ENCODE data around the gene NPAS2.

NPAS2 gene

DNA sequence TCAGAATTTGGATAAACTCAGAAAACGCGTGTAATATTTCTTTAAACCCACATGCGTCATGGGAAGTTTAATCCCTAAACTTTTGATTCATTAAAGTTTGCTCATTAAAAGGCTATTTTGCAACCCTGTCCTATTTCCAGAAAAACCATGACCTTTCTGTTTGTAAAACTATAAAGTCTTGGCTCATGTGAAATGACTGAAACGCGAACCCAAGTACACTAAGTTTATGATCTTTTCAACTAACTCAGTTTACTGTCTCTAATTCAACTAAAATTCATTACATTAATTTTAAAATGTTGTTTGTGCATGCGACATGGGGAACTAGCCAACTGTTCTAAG is 178.3 kb downstream of the NPAS2 start:
- no peaks in the 10 kb centered on the region for H3K27me3 ChIP-seq (ENCODE audit: control insufficient read depth, insufficient read depth, low read length)
- peaks cover 10% of the 10 kb centered on the region for H3K36me3 ChIP-seq (ENCODE audit: control insufficient read depth, insufficient read depth, low read length)
- no peak overlapping the region for H3K9ac ChIP-seq (ENCODE audit: low read length)
- peaks cover 6% of the 10 kb centered on the region; the same call in 1 of the 2 replicates for H3K4me1 ChIP-seq (ENCODE audit: control insufficient read depth, insufficient read depth, low read length)
- no peak overlapping the region for H3K27ac ChIP-seq (ENCODE audit: low read depth, low read length)
- no peaks in the 10 kb centered on the region for H3K9me3 ChIP-seq (ENCODE audit: control insufficient read depth, insufficient read depth, low read depth, low read length)
- H3K4me3 ChIP-seq (ENCODE audit: low read depth, low read length): no peak overlapping the region

DNA sequence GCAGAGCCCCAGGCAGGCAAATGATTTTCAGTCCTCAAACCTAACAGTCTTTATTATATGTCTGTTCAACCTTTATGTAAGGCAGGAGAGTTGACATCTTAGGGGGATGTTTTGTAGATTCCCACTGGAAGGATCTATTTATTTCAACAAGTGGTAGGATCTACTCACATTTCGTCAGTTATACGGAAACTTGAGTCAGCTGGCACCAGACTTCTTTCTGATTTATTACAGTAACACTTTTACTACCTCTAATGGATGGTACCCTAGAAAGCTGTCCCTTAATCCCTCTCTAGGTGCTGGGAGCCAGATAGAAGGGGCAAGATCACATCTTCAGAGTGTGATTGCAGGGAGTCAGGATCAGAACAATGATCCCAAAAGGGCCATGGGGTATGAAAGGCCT is 180.1 kb downstream of the NPAS2 start:
- H3K27me3 ChIP-seq (ENCODE audit: control insufficient read depth, insufficient read depth, low read length): no peaks in the 10 kb centered on the region
- H3K9me3 ChIP-seq (ENCODE audit: control insufficient read depth, insufficient read depth, low read depth, low read length): no peaks in the 10 kb centered on the region
- peaks cover 28% of the 10 kb centered on the region for H3K36me3 ChIP-seq (ENCODE audit: control insufficient read depth, insufficient read depth, low read length)
- H3K9ac ChIP-seq (ENCODE audit: low read length): no peak overlapping the region
- H3K27ac ChIP-seq (ENCODE audit: low read depth, low read length): no peak overlapping the region
- no peak overlapping the region for H3K4me3 ChIP-seq (ENCODE audit: low read depth, low read length)
- peaks cover 10% of the 10 kb centered on the region; the same call in 1 of the 2 replicates for H3K4me1 ChIP-seq (ENCODE audit: control insufficient read depth, insufficient read depth, low read length)

DNA sequence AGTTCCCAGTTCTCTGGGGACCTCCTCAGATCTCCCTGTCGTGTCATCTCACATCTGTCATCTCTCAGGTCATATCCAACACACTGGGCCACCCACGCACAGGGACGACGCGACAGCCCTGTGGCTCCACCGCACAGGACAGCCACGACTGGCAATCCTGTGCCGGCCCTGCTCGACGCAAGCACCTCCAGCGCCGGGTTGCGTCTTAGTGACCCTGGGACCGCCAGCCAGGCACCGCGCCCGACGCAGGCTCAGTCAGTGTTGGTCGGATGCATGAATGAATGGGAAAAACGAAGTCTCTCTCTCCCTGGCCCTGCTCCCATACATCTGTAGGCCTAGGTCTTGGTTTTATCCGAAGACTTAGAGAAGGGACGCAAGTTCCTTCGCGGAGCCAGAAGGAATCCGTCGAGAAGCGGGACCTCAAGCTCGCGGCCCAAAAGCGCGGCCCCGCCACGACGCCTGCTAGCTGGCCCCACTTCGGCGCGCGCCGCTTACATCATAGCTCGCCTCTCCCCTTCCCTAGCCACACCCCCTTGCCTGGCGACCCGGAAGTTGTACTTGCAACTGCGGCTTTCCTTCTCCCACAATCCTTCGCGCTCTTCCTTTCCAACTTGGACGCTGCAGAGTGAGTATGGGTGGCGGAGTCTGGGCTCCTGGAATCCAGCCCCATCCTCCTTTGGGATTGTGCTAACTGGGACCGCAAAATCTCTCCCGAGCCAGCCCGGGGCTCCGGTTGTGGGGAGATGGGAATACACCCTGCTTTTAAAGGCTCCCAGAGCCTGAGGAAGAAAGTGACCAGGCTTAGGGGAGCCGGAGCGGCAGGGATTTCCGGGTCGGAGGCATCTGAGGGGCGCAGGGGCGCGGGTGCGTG is 182.0 kb downstream of the NPAS2 start, which contains the start of gene RPL31:
RPL31 (plus strand) TSS at position 599 of the 871 bp plus-strand sequence. CDS start 413 bp downstream, outside the sequence.
- peak within 1 kb of the TSS; percentile 98 for H3K4me3 ChIP-seq (ENCODE audit: low read depth, low read length)
- no peaks in the 10 kb centered on the region for H3K9me3 ChIP-seq (ENCODE audit: control insufficient read depth, insufficient read depth, low read depth, low read length)
- H3K4me1 ChIP-seq (ENCODE audit: control insufficient read depth, insufficient read depth, low read length): peaks cover 10% of the 10 kb centered on the region; the same call in 1 of the 2 replicates
- peaks cover 47% of the 10 kb centered on the region for H3K36me3 ChIP-seq (ENCODE audit: control insufficient read depth, insufficient read depth, low read length)
- peak within 1 kb of the TSS; percentile 99 for H3K9ac ChIP-seq (ENCODE audit: low read length)
- no peaks in the 10 kb centered on the region for H3K27me3 ChIP-seq (ENCODE audit: control insufficient read depth, insufficient read depth, low read length)
- H3K27ac ChIP-seq (ENCODE audit: low read depth, low read length): peak within 1 kb of the TSS; percentile 99

DNA sequence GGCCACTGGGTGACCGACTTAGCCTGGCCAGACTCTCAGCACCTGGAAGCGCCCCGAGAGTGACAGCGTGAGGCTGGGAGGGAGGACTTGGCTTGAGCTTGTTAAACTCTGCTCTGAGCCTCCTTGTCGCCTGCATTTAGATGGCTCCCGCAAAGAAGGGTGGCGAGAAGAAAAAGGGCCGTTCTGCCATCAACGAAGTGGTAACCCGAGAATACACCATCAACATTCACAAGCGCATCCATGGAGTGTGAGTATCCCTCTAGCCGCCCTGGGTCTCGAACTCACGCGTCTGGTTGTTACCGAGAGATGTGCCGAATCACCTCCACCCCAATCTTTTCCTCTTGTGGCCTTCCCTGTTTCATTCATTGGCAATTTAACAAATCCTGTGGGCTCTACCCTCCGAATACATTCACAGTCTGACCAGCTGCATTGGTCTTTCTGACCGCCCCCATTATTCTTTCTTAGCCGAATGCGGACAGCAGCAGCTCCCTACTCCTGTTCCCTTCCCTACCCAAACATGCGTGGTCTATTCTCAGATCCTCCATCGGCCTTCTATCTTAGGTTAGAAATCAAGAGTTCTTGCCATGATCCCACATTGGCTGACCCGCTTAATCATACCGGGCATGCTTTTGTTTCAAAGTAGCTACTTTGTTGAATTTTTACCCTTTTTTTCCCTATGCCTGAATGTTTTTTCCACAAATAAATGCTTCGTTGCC is 182.8 kb downstream of the NPAS2 start:
- Histone ChIP-seq H3K36me3 (ENCODE audit: control insufficient read depth, insufficient read depth, low read length) (peaks cover 55% of the 10 kb centered on the region), H3K4me3 (ENCODE audit: low read depth, low read length) (peak overlapping the region; percentile 98), H3K9me3 (ENCODE audit: control insufficient read depth, insufficient read depth, low read depth, low read length) (no peaks in the 10 kb centered on the region), H3K9ac (ENCODE audit: low read length) (peak overlapping the region; percentile 99), H3K4me1 (ENCODE audit: control insufficient read depth, insufficient read depth, low read length) (peaks cover 10% of the 10 kb centered on the region; the same call in 1 of the 2 replicates), H3K27me3 (ENCODE audit: control insufficient read depth, insufficient read depth, low read length) (no peaks in the 10 kb centered on the region), H3K27ac (ENCODE audit: low read depth, low read length) (peak overlapping the region; percentile 99)

DNA sequence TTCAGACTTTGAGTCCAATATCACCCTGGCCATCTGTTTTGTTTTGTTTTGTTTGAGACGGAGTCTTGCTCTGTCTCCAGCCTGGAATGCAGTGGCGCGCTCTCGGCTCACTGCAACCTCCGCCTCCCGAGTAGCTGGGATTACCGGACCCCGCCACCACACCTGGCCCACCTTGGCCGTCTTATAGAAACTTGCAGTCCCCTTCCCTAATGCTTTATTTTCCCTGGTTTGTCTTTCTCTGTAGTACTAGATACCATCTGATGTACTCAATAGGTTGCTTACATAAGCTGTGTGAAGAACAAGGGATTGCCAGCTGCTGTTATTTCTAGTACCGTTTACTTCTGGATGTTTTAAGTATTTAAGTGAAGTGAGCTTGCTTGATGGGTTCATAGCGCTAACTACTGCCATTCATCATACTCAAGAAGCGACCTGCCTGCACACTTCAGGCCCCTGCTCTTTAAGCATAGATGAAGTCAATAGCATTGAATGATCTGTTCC is 183.4 kb downstream of the NPAS2 start:
- peak overlapping the region; percentile 99 for H3K27ac ChIP-seq (ENCODE audit: low read depth, low read length)
- peaks cover 61% of the 10 kb centered on the region for H3K36me3 ChIP-seq (ENCODE audit: control insufficient read depth, insufficient read depth, low read length)
- H3K9me3 ChIP-seq (ENCODE audit: control insufficient read depth, insufficient read depth, low read depth, low read length): no peaks in the 10 kb centered on the region
- H3K27me3 ChIP-seq (ENCODE audit: control insufficient read depth, insufficient read depth, low read length): no peaks in the 10 kb centered on the region
- peak overlapping the region; percentile 99 for H3K9ac ChIP-seq (ENCODE audit: low read length)
- H3K4me3 ChIP-seq (ENCODE audit: low read depth, low read length): peak overlapping the region; percentile 98
- peaks cover 10% of the 10 kb centered on the region; the same call in 1 of the 2 replicates for H3K4me1 ChIP-seq (ENCODE audit: control insufficient read depth, insufficient read depth, low read length)

DNA sequence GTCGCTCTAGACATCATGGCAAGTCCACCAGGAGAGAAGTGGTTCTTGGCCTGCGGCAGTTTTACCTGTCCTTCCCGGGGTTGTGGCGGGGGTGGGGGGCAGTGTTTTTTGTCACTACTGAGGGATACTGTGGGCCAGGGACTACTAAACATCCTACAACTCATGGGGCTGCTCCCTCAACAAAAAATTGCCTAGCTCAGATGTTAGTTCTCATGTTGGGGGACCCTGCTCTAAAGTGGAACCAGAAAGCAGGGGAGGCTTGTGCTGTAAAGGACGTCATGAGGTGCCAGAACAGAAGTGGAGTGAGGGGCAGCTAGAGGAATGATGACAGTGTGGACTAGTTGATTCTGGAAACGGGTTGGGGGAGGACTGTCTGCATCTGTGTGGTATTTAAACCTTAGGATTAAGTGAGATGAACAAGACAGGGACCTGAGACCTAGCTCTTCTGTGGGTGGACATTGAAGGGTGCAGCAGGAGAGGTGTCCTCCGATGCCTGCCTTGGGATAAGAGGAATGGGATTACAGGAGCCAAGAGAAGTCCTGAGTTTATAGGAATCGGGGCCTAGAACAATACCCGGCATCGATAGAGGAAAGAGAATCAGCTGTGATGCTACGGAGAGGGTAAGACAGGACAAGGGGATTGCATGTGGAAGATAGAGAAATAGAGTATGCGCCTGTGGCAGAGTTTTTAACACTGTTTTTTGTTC is 184.8 kb downstream of the NPAS2 start:
- peak overlapping the region; percentile 44; the same call in 1 of the 2 replicates for H3K27ac ChIP-seq (ENCODE audit: low read depth, low read length)
- H3K4me3 ChIP-seq (ENCODE audit: low read depth, low read length): peak overlapping the region; percentile 98
- H3K9me3 ChIP-seq (ENCODE audit: control insufficient read depth, insufficient read depth, low read depth, low read length): no peaks in the 10 kb centered on the region
- H3K36me3 ChIP-seq (ENCODE audit: control insufficient read depth, insufficient read depth, low read length): peaks cover 70% of the 10 kb centered on the region
- H3K4me1 ChIP-seq (ENCODE audit: control insufficient read depth, insufficient read depth, low read length): peaks cover 10% of the 10 kb centered on the region; the same call in 1 of the 2 replicates
- peak overlapping the region; percentile 99 for H3K9ac ChIP-seq (ENCODE audit: low read length)
- H3K27me3 ChIP-seq (ENCODE audit: control insufficient read depth, insufficient read depth, low read length): no peaks in the 10 kb centered on the region

DNA sequence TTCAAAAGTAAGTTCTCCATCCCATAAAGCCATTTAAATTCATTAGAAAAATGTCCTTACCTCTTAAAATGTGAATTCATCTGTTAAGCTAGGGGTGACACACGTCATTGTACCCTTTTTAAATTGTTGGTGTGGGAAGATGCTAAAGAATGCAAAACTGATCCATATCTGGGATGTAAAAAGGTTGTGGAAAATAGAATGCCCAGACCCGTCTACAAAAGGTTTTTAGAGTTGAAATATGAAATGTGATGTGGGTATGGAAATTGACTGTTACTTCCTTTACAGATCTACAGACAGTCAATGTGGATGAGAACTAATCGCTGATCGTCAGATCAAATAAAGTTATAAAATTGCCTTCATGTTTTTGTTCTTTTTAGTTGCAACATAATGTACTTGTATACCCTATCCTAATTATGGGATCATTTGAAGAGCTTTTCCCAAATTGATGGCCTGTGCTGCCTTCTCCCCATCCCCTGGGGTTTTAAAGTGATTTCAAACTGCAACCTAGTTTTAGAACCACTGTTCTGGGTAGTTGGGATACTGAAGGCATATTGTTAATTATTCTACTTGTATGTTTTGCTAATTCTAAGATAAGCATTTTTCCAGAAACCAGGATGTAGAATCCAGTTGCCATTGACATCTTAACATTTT is 186.3 kb downstream of the NPAS2 start:
- Histone ChIP-seq H3K27ac (ENCODE audit: low read depth, low read length) (no peak overlapping the region), H3K9ac (ENCODE audit: low read length) (no peak overlapping the region), H3K9me3 (ENCODE audit: control insufficient read depth, insufficient read depth, low read depth, low read length) (no peaks in the 10 kb centered on the region), H3K27me3 (ENCODE audit: control insufficient read depth, insufficient read depth, low read length) (no peaks in the 10 kb centered on the region), H3K4me1 (ENCODE audit: control insufficient read depth, insufficient read depth, low read length) (peaks cover 10% of the 10 kb centered on the region; the same call in 1 of the 2 replicates), H3K36me3 (ENCODE audit: control insufficient read depth, insufficient read depth, low read length) (peaks cover 82% of the 10 kb centered on the region), H3K4me3 (ENCODE audit: low read depth, low read length) (no peak overlapping the region)

DNA sequence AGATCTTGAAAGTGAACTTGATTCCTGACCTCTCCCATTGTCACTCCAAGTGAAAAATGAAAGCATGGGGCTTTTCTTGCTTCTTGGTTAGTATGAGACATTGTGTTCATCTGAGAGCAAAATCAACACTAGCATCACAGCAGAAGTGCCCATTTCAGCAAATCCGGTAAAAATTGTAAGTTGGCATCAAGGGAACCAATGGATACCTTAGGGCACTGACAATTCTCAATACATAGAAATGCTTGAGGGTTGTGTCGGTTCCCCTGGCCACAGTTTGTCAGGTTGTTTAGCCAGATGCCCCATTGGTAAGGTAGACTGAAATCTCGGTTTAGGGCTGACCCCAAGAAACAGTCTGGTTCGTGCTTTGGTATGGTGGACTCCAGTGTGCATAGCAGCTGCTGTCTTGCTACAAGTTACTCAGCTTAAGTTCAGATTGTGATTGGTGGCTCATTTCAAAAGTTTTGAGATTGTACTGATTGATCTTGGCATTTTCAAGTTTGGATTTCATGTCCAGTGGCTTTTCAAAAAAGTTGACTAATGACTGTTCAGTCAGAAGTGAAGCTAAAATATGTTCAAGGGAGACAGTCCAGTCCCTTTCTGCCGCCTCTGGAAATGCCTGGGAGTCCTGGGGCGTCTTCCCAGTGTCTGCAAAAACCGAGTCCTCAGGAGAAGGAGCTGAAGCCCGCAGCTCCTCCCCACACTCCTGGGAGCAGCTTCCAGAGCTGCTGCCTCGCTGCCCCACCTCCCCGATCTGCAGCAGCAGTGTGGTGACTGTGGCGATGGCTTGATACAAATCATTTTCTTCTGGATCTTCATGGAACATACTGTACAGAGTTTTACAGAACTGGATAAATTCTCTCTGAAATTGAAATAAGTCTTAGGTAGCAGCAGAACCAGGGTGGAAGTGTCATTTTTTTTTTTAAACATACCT is 187.7 kb downstream of the NPAS2 start:
- H3K27ac ChIP-seq (ENCODE audit: low read depth, low read length): no peak overlapping the region
- H3K9me3 ChIP-seq (ENCODE audit: control insufficient read depth, insufficient read depth, low read depth, low read length): no peaks in the 10 kb centered on the region
- no peak overlapping the region for H3K9ac ChIP-seq (ENCODE audit: low read length)
- no peaks in the 10 kb centered on the region for H3K27me3 ChIP-seq (ENCODE audit: control insufficient read depth, insufficient read depth, low read length)
- peaks cover 4% of the 10 kb centered on the region; the same call in 1 of the 2 replicates for H3K4me1 ChIP-seq (ENCODE audit: control insufficient read depth, insufficient read depth, low read length)
- H3K36me3 ChIP-seq (ENCODE audit: control insufficient read depth, insufficient read depth, low read length): peaks cover 84% of the 10 kb centered on the region
- no peak overlapping the region for H3K4me3 ChIP-seq (ENCODE audit: low read depth, low read length)

DNA sequence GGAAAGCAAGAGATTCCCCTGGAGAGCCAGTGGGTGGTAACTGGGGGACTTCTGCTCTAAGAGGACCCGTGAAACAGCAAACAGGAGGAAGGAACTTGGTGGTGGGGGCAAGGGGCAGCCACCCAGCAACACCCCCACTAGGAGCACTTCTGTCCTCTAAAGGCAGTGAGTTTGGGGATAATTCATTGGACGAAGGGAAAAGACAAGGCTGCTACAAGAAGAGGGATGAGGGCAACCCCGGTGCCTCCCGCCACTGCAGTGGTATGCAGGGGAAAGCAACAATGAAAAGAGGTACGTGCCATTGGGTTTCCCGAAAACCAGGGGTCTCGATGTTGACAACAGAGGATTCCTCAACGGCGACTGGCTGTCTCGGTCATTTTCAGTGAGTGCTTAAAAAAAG is 191.2 kb downstream of the NPAS2 start:
- Histone ChIP-seq H3K4me1 (ENCODE audit: control insufficient read depth, insufficient read depth, low read length) (no peaks in the 10 kb centered on the region), H3K9me3 (ENCODE audit: control insufficient read depth, insufficient read depth, low read depth, low read length) (no peaks in the 10 kb centered on the region), H3K9ac (ENCODE audit: low read length) (no peak overlapping the region), H3K4me3 (ENCODE audit: low read depth, low read length) (no peak overlapping the region), H3K36me3 (ENCODE audit: control insufficient read depth, insufficient read depth, low read length) (peaks cover 73% of the 10 kb centered on the region), H3K27ac (ENCODE audit: low read depth, low read length) (no peak overlapping the region), H3K27me3 (ENCODE audit: control insufficient read depth, insufficient read depth, low read length) (no peaks in the 10 kb centered on the region)

Measured in HUES6 (cell line).